ENCODE data around the gene SMARCD3.

The SMARCD3 gene

DNA sequence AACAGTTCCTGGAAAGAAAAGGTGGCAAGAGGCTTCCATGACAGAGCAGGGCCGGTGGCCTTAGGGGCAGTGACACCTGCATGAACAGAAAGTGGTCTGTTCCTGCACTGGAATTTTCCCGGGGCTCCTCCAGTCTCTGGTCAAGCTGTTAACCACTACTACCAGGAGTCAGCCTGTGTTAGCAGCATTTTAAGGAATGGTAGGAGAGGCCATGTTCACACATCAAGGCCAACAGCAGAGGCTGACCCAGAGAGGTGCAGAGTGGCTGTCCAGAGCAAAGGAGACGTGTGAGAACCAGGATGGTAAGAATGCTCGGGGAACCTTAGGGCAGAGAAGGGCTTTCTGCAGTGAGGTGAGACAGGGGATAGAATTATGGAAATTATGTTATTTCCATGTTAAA is 46.7 kb downstream of the SMARCD3 start:
- DNase-seq (ENCODE audit: low read depth): no peak
- H3K4me3 ChIP-seq (ENCODE audit: low read depth, low read length): no peak overlapping the region
- TF ChIP-seq CTCF (IDR thresholded peaks at IDR 0.05; ENCODE audit: low read depth, low read length) (no peak), MYC (IDR thresholded peaks at IDR 0.05; ENCODE audit: low read depth, low read length) (no peak), POLR2A (IDR thresholded peaks at IDR 0.05; ENCODE audit: extremely low read depth, insufficient read length) (no peak)
- TF ChIP-seq, protein P1, sequence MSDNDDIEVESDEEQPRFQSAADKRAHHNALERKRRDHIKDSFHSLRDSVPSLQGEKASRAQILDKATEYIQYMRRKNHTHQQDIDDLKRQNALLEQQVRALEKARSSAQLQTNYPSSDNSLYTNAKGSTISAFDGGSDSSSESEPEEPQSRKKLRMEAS (IDR thresholded peaks at IDR 0.05; ENCODE audit: low read depth, low read length): no peak

- no peak for DNase-seq (ENCODE audit: low read depth)
- H3K4me3 ChIP-seq (ENCODE audit: low read depth, low read length): no peak overlapping the region
- TF ChIP-seq MYC (IDR thresholded peaks at IDR 0.05; ENCODE audit: low read depth, low read length): no peak
- TF ChIP-seq, protein P1 (IDR thresholded peaks at IDR 0.05; ENCODE audit: low read depth, low read length): no peak
- TF ChIP-seq CTCF (IDR thresholded peaks at IDR 0.05; ENCODE audit: low read depth, low read length): no peak
- no peak for TF ChIP-seq POLR2A (IDR thresholded peaks at IDR 0.05; ENCODE audit: extremely low read depth, insufficient read length)
These were observed 47.1 kb downstream of the SMARCD3 start for GRCh38 chr7:151201344-151201743.

DNA sequence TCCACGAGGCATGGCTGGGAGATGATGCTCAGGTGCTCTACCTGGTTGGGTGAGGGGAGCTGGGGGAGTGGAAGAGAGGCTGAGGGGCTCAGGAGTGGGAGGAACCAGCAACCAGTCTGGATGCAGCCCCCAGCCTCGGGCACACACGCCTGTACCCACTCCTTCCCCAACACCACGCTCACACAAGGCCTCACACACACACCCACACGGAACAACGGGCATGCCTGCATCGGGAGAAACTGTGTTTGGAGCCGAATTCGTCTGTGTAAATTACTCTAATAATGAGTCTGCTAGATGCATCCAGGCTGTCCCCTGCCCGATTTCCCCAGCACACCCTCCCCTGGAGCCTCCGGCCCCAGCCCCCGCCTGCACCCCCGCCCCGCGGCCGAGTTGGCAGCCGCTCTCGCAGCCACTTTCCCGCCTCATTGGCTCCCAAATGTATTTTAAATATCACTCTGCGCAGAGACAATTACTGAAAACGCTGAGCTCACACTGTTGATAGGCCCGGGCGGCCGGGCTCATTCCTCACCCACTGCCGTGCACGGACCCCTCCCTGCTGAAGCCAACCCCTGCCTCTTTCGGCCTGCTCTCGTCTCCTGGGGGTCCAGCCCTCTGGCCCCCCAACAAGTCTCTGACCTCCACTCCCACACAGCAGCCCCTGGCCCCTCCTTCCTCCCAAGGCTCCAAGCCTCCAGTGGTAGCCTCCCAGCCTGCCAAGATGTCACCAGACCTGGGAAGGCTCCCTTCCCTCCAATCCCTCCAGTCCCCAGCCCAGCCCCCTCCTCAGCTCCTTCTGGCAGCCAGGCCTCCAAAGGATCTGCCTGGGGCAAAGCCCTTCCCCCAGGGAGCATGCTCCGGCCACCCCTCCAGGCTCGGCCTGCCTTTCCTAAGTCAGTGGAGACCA is 49.3 kb downstream of the SMARCD3 start:
- TF ChIP-seq, protein P1 (IDR thresholded peaks at IDR 0.05; ENCODE audit: low read depth, low read length): no peak
- TF ChIP-seq MYC (IDR thresholded peaks at IDR 0.05; ENCODE audit: low read depth, low read length) (no peak), CTCF (IDR thresholded peaks at IDR 0.05; ENCODE audit: low read depth, low read length) (no peak), POLR2A (IDR thresholded peaks at IDR 0.05; ENCODE audit: extremely low read depth, insufficient read length) (no peak)
- no peak overlapping the region for H3K4me3 ChIP-seq (ENCODE audit: low read depth, low read length)
- DNase-seq (ENCODE audit: low read depth): no peak

DNA sequence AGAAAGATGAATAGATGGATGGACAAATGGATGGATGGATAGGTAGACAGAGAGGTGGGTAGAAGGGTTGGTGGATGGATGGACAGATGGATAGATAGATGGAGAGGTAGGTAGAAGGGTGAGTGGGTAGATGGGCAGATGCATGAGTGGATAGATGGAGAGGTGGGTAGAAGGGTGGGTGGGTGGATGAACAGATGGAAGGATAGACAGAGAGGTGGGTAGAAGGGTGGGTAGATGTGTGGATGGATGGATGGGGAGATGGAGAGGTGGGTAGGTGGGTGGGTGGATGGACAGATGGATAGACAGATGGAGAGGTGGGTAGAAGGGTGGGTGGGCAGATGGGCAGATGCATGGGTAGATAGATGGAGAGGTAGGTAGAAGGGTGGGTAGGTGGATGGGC is 50.6 kb downstream of the SMARCD3 start:
- TF ChIP-seq, protein P1 (IDR thresholded peaks at IDR 0.05; ENCODE audit: low read depth, low read length): no peak
- TF ChIP-seq MYC (IDR thresholded peaks at IDR 0.05; ENCODE audit: low read depth, low read length) (no peak), POLR2A (IDR thresholded peaks at IDR 0.05; ENCODE audit: extremely low read depth, insufficient read length) (no peak), CTCF (IDR thresholded peaks at IDR 0.05; ENCODE audit: low read depth, low read length) (no peak)
- H3K4me3 ChIP-seq (ENCODE audit: low read depth, low read length): no peak overlapping the region
- no peak for DNase-seq (ENCODE audit: low read depth)

GRCh38 chr7:151195616-151196450 is 52.7 kb downstream of the SMARCD3 start:
- no peak for DNase-seq (ENCODE audit: low read depth)
- TF ChIP-seq CTCF (IDR thresholded peaks at IDR 0.05; ENCODE audit: low read depth, low read length): no peak
- no peak overlapping the region for H3K4me3 ChIP-seq (ENCODE audit: low read depth, low read length)

All from NB4 (cell line).